HG03095 (cell line): ENCODE data around the gene C16orf95.

Experiments used
- ATAC-seq: cut with Tn5 transposase; IDR thresholded peaks from one replicate; pipeline ENCODE4 v1.9.1; 2021; ENCODE audit warnings: moderate library complexity; ENCODE audit not compliant: unreplicated experiment

Gene C16orf95

DNA sequence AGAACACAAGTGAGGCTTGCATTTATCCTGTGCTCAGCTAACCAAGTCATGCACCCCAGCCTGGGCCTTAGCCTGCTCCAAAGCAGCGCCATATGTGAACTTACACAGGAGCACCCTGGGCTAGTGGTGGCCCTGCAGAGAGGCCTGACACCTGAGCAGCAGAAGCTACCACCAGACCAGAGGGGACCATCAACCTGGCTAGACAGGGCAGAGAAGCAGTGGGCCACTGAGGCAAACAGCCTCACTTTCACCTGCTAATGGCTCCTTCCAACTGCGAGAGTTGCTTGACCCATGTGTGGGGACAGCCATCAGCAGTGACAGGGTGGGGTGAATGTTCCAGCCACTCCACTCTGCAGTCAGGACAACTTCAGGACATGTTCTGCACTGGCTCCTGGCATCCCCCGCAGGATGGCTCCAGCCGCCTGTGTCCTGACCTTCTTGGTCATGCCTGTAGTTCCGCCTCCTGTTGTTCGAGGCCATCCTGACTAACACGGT, 2.9 kb upstream of the C16orf95 start:
- ATAC-seq = no peak

DNA sequence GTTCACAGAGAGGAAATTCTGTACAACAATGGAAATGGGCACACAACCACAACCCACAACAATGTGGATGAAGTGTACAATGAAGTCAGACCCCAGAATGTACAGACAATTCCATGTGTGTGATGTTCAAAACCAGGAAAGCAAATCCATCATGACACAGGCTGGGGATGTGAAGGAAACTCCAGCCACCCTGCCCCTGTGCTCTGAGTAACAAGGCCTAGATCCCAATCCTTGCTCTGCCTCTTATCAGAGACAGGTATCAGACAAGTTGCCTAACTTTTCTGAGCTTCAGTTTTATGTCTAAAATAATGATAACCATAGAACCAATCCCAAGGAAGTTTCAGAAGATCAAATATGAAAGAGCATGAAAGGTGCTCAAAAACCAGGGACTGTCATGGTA, 1.8 kb upstream of the C16orf95 start:
- no peak for ATAC-seq

DNA sequence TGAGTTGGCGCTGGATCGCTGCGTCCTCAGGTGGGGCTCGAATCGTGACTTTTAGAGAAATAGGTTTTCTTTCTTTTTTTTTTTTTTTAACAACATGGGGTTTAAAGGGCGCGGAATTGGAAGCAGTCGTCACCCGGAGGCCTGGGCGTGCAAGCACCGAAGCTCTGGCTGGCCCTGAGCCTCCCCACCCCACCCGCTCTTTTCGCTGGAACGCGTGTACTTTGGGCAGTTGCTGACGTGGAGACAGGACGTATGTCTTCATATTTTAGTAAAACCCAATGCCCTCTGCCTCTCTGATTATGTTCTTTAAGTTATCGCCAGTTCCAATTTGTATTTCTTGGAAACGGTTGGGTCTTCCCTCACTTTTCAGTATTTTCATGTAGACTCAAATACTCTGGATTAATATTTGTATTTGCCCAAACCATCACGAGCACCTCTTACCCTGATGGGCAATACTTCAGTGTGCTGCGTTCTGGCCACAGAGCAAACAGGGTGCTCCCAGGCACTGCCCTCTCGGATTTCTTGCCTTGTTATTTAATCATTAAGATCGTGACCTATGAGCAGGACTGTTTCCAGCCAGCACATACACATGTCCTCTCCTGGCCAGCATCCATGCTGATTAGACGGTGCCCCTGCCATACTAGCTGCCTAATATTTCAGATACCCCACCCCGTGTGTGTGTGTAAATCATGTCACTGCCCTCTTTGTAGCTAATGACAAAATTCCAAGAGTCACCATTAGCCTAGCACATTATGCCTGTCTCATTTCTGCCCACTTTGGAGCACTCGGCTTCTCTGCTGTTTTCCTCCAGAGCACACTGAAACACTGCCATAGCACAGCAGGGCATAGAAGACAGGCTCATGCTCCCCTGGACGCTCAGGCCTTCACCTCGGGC, 805 bp upstream of the C16orf95 start:
- ATAC-seq = no peak

GRCh38 chr16:87316450-87316922, 706 bp downstream of the C16orf95 start:
- no peak for ATAC-seq

- no peak for ATAC-seq
Observed at GRCh38 chr16:87314990-87315420, 2.2 kb downstream of the C16orf95 start.

DNA sequence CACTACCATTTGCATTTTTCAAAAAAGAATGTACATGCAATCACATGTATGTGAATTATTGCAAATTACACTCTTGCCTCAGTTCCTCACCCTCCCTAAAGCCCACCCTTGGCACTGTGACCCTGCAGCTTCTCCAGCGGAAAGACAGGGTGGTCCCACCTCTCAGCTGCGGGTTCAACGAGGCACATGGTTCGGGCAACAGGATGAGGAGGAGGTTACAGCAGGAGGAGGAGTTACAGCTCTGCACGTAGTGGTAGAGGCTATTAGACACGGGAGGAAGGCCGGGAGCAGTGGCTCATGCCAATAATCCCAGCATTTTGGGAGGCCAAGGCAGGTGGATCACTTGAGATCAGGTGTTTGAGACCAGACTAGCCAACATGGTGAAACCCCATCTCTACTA, 5.2 kb downstream of the C16orf95 start:
- ATAC-seq = no peak

DNA sequence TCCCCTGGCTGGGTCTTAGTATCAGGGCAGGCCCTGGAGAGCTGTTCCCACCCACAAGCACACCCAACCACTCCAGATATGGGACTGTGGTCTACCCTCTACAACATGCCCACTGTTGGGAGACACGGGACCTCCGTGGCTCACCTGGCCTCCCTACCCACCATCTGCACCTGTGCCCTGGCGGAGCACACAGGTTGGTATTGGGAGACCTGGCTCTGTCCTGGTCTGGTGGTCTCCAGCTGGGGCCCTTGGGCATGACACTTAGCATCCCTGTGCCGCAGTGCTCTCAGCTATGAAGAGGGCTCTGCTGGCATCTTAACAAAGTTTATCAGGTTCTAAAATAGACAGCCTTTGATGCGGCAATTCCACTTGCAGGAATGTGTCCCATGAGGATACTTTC, 5.8 kb downstream of the C16orf95 start:
- no peak for ATAC-seq

DNA sequence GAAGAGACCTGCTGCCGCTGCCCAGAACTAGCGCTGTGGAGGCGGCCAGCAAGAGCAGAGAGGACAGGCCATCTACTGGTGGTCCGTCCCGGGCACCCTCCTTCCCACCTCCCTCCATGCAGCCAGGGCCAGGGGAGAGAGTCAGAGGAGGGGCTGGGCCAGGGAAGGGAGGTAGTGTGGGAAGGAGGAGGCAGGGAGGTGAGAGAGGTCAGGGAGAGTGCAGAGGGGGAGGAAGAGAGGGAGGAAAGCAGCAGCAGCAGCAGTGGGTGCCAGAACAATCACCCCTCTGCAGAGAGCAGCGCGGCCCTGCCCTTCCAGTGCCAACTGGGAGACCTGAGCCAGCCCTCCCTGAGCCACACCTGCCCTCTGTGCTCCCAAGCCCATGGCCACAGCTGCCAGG, 6.6 kb downstream of the C16orf95 start:
- no peak for ATAC-seq

GRCh38 chr16:87309620-87310525, 7.3 kb downstream of the C16orf95 start:
- no peak for ATAC-seq

DNA sequence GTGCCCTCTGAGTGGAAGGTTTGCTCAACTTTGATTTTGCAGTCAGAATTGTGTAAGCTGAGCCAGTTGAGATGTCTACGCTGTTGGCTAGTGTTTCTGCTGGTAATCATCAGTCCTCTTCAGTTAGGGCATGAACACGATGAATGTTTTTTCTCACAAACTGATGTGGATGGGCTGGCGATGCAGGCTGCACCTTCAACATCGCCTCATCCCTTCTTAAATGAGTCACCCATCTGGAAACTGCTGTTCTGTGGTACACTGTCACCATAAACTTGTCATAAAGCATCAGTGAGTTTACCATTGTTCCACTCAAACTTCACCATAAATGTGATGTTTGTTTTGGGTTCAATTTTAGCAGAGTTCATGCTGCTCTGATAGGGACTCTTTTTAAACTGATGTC, 8.4 kb downstream of the C16orf95 start:
- ATAC-seq = no peak

- no peak for ATAC-seq
Observed at GRCh38 chr16:87306516-87306915, 10.7 kb downstream of the C16orf95 start.

GRCh38 chr16:87305505-87306391, 11.4 kb downstream of the C16orf95 start:
- ATAC-seq = no peak

- no peak for ATAC-seq
Observed at GRCh38 chr16:87304951-87305350, 12.2 kb downstream of the C16orf95 start.

- no peak for ATAC-seq
Observed at GRCh38 chr16:87303962-87304521, 13.2 kb downstream of the C16orf95 start.

DNA sequence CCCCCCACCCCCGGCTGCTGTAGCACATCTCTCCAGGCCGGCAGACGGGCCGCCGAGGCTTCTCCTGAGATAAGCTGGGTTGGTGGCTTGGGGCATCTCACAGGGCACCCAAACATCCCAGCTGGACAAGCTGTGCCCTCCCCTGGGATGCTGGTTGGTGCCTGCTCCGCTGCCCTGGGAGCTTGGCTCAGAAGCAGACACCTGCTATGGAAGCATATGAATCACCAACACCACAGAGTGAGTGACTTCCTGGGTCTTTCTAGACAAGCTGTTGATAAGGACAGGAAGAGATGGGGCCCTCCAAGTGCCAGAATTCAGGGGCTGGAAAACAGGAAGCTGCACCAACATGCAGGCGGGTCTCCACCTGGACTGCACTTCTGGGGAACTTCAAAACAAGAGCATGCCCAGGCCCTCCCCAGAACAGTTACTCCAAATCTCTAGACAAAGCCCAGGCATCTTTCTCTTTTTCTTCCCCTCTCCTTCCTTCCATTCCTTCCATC, 13.7 kb downstream of the C16orf95 start:
- no peak for ATAC-seq

- no peak for ATAC-seq
Observed at GRCh38 chr16:87298857-87299465, 18.2 kb downstream of the C16orf95 start.

DNA sequence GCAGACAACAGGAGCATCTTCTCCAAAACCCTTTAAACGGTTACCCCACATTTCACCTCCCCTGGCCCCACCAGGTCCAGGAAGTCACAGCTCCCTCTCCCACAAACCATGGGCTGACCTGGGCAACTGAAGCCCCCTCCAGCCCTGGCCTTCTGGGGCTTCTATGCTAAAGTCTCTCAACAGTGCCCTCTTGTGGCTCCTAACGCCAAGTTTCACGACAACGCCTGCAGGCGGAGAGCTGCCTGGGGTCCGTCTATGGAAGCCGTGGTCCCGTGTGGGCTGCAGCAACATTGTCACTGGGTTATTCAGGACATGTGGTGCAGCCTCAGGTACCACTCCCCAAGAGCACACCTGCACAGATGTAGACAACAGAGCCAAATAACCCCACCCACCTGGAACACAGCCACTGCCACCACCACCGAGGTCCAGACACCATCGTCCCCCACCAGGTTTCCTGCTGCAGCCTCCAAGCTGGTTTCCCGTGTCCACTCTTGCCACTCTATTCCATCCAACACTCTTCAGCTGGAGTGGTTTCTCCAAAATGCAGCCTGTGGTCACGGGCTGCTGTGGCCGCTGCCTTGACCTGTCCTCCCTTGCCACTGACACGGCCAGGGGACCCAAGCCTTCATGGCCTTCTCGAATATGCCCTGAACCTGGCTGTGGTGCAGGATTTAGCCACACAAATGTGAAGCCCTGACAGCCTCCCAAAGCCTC, 19.1 kb downstream of the C16orf95 start:
- no peak for ATAC-seq

DNA sequence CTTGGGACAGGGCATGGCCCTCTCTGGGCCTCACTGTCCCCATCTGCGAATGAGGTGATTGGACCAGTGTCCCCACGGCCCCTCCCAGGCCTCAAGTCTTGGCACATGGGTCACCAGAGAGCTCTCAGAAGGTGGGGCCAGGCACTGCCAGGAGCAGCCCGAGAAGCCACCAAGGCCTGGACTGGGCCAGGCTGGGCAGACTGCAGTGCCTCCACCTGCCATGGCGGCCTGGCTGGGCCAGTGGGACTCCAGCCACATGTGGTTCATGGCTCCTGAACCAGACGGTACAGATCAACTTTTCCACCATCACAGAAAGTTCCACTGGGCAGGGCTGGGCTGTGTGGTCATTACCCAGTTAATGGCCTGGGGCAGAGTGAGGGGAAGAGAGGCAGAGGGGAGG, 19.8 kb downstream of the C16orf95 start:
- ATAC-seq = no peak
